B cell (primary cell): ENCODE results near the gene KLHL17. TPM values are rescaled to one million over a fixed set of nuclear protein-coding genes. Genes with fewer than 3 reads are reported as not detected.
"Not testable (repeated sequence)": the region's sequence is repeated elsewhere in the genome, so short reads cannot be mapped to it uniquely, and the experiment has no call there.

Source experiments
- ATAC-seq: fragments of 200-7000 bp; cut with Tn5 transposase; one replicate; pipeline ENCODE4 v1.10.0; 2021; ENCODE audit warnings: low read depth, mild to moderate bottlenecking, moderate number of reproducible peaks, moderate library complexity
- CTCF ChIA-PET: fragments of 350-600 bp; sonication (Branson Sonifier 250); formaldehyde crosslinking; loops from one replicate; lab custom pipeline; 2021; ENCODE audit warnings: antibody characterized with exemption, inconsistent platforms; lab: Charles Lee
- POLR2A ChIA-PET: fragments of 350-600 bp; sonication (Branson Sonifier 250); formaldehyde crosslinking; loops from one replicate; lab custom pipeline; 2021; ENCODE audit warnings: antibody characterized with exemption; lab: Charles Lee
- DNase-seq: peaks from one replicate; pipeline ENCODE4 v3.0.0; 2013
- H2AFZ ChIP-seq: 2 replicates; pipeline ENCODE4 v1.6.1; 2012; ENCODE audit warnings: mild to moderate bottlenecking, low read depth, low read length; ENCODE audit not compliant: insufficient read depth, poor library complexity, severe bottlenecking
- H3K27ac ChIP-seq, 2 donors: 1 replicate in 1 of 2; 2 replicates in 1 of 2; pipeline ENCODE4 v1.5.1; 2012 to 2013; ENCODE audit warnings: low read length in 2 of 2, mild to moderate bottlenecking in 2 of 2, moderate library complexity in 1 of 2
- H3K27me3 ChIP-seq, 4 experiments: fragments of 200-600 bp in 1 of 4; sonication (generic) in 1 of 4; replicated peaks in 1 of 4; 1 replicate in 2 of 4; 2 replicates in 2 of 4; pipeline versions ENCODE4 v1.6.1 to v1.7.0; 2013 to 2016; ENCODE audit warnings: low read length in 3 of 4, mild to moderate bottlenecking in 2 of 4, mixed read lengths in 1 of 4, moderate library complexity in 1 of 4; ENCODE audit not compliant: insufficient read depth in 4 of 4, control insufficient read depth in 3 of 4; ENCODE audit errors: control extremely low read depth in 1 of 4
- H3K36me3 ChIP-seq, 2 experiments: replicated peaks in 1 of 2; 1 replicate in 1 of 2; 2 replicates in 1 of 2; pipeline versions ENCODE4 v1.6.1 to v1.7.1; 2013; ENCODE audit warnings: low read length in 1 of 2; ENCODE audit not compliant: insufficient read depth in 2 of 2, control insufficient read depth in 1 of 2; ENCODE audit errors: control extremely low read depth in 1 of 2, extremely low read depth in 1 of 2
- H3K4me1 ChIP-seq, 2 donors: fragments of 200-600 bp in 1 of 2; sonication (generic) in 1 of 2; 1 replicate in 1 of 2; 2 replicates in 1 of 2; pipeline versions ENCODE4 v1.5.1 to v1.6.1; 2013 to 2017; ENCODE audit warnings: low read length in 2 of 2; ENCODE audit not compliant: control insufficient read depth in 2 of 2, insufficient read depth in 2 of 2
- H3K4me2 ChIP-seq: replicated peaks from 2 replicates; pipeline ENCODE3; 2012; ENCODE audit warnings: mild to moderate bottlenecking, low read depth, low read length; ENCODE audit not compliant: poor library complexity, severe bottlenecking
- H3K4me3 ChIP-seq, 5 experiments: fragments of 200-600 bp in 1 of 5; sonication (generic) in 1 of 5; 1 replicate in 3 of 5; 2 replicates in 2 of 5; pipeline versions ENCODE4 v1.5.1 to v1.7.0; 2011 to 2016; ENCODE audit warnings: low read length in 4 of 5, mild to moderate bottlenecking in 4 of 5, low read depth in 2 of 5, control low read depth in 1 of 5, moderate library complexity in 1 of 5; ENCODE audit not compliant: insufficient read depth in 1 of 5; ENCODE audit errors: control extremely low read depth in 1 of 5, extremely low read depth in 1 of 5
- H3K79me2 ChIP-seq: fragments of 200-600 bp; sonication (generic); one replicate; pipeline ENCODE4 v1.6.0; 2016; ENCODE audit warnings: low read length; ENCODE audit not compliant: control insufficient read depth, insufficient read depth
- H3K9ac ChIP-seq: fragments of 200-600 bp; sonication (generic); 2 replicates; pipeline ENCODE4 v1.6.1; 2017; ENCODE audit warnings: mild to moderate bottlenecking, low read length, moderate library complexity
- H3K9me3 ChIP-seq, 3 donors: one replicate each; pipeline versions ENCODE4 v1.6.1 to v1.7.1; 2013; ENCODE audit warnings: low read length in 2 of 3; ENCODE audit not compliant: control insufficient read depth in 2 of 3, insufficient read depth in 1 of 3; ENCODE audit errors: control extremely low read depth in 1 of 3
- H4K20me1 ChIP-seq: 2 replicates; pipeline ENCODE4 v1.6.0; 2012; ENCODE audit warnings: mild to moderate bottlenecking, low read length; ENCODE audit not compliant: insufficient read depth, control insufficient read depth, poor library complexity, severe bottlenecking
- H3K27ac Mint-ChIP-seq: one replicate; pipeline ENCODE4 v1.8.0; 2021; ENCODE audit warnings: mixed read lengths
- H3K27me3 Mint-ChIP-seq: one replicate; pipeline ENCODE4 v1.8.0; 2021; ENCODE audit warnings: mixed read lengths
- H3K4me1 Mint-ChIP-seq: one replicate; pipeline ENCODE4 v1.8.0; 2021; ENCODE audit warnings: mixed read lengths
- H3K4me3 Mint-ChIP-seq: one replicate; pipeline ENCODE4 v1.8.0; 2021; ENCODE audit warnings: mixed read lengths
- H3K9me3 Mint-ChIP-seq: one replicate; pipeline ENCODE4 v1.8.0; 2022; ENCODE audit warnings: mixed read lengths; ENCODE audit not compliant: insufficient read depth
- EZH2 ChIP-seq: IDR thresholded peaks from 2 replicates; pipeline ENCODE4 v1.6.1; 2012; ENCODE audit warnings: borderline replicate concordance, low read depth, mild to moderate bottlenecking, moderate library complexity, low read length; ENCODE audit not compliant: insufficient read depth, poor library complexity, severe bottlenecking
- WGBS: methylation state at CpG from one replicate; pipeline ENCODE4 v1.1.5; 2013; ENCODE audit warnings: missing lambda C conversion rate; ENCODE audit not compliant: insufficient coverage; 5-methylcytosine and 5-hydroxymethylcytosine counted together
- intact Hi-C: fragments of 100-400 bp; cut with micrococcal nuclease; formaldehyde crosslinking; loops from one replicate; pipeline ENCODE4 v1.10.0; 2022
- polyA plus RNA-seq: library from polyadenylated mRNA; depleted of rRNA; stranded (reverse); fragments of >200 nt; gene quantifications from 2 replicates; pipeline ENCODE4 v1.2.3, GENCODE V29; 2012
- total RNA-seq, 2 donors: library from RNA; stranded (reverse); fragments of 120-200 nt in 1 of 2; gene quantifications; 1 replicate in 1 of 2; 2 replicates in 1 of 2; pipeline versions ENCODE4 v1.2.3 to v1.2.4, GENCODE V29; 2013 to 2022
- TF ChIP-seq, protein P1 (sequence below): fragments of 200-600 bp; IDR thresholded peaks from one replicate; pipeline ENCODE4 v1.8.0; 2022; ENCODE audit warnings: antibody characterized with exemption, mild to moderate bottlenecking

Gene KLHL17
- total and polyA plus RNA-seq, 2 donors (not counting 1 experiment from before 2014, with no cell fraction given), result 30.1 to 57.5 TPM

DNA sequence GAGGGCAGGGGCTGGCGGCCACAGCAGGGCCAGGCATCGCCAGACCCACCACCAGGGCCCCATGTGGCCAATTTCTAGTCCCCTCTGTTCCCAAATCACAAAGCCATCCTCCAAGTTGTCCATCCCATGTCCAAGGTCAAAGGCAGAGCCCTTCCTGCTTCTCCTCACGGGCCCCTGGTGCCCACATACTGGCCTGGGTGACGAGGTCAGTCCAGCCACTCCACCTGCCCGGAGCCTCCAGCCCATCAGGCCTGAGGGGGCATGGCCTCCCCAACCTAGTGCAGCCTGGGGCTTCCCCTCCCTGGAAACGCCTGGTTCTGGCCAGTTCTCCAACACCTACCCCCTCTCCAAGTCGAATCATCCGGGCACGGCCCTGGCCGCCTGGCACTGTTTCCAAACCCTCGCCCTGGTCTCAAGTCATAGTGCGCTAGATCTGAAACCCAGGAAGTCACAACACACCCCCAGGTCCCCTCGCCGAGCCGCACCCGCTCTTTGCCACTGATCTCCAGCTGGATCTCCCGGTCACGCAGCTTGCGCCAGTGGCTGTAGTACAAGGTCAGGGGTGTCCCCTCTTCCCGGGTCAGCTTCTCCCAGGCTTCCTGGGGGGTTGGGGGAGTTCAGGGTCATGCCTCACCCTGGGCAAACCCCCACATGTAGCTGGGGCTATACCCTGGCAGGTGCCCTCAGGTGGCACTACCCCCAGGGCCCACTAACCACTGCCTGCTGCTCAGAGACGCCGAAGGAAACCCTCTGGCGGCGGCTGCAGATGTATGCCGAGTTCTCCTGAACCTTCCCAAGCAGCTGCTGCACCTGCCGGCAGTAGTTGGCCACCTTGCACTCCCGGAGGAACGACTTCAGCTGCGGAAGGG, 14.5 kb upstream of the KLHL17 start:
- POLR2A ChIA-PET, result no interaction called here
- Histone ChIP-seq H3K4me1 (peaks cover 16 to 19% of the 10 kb centered on the region in 2 donors), H3K27ac (no peak overlapping the region), H4K20me1 (peaks cover 35% of the 10 kb centered on the region), H3K27me3 (peaks cover 0 to 18% (median 7%) of the 10 kb centered on the region in 4 experiments), H2AFZ (no peak overlapping the region), H3K9ac (no peak overlapping the region), H3K4me2 (no peak overlapping the region), H3K79me2 (no peaks in the 10 kb centered on the region), H3K36me3 (peaks cover 0 to 54% of the 10 kb centered on the region in 2 experiments), H3K9me3 (no peaks in the 10 kb centered on the region), H3K4me3 (no peak overlapping the region)
- Mint-ChIP-seq H3K4me1 (peaks cover 5% of the 10 kb centered on the region), H3K27me3 (peaks cover 4% of the 10 kb centered on the region), H3K4me3 (no peak overlapping the region), H3K9me3 (no peaks in the 10 kb centered on the region), H3K27ac (no peak overlapping the region)
- ATAC-seq, result no peak
- intact Hi-C loops, result no loop called here
- WGBS, result 96% methylated on average over 23 of the region's 29 CpGs
- no peak for DNase-seq
- TF ChIP-seq, protein P1, sequence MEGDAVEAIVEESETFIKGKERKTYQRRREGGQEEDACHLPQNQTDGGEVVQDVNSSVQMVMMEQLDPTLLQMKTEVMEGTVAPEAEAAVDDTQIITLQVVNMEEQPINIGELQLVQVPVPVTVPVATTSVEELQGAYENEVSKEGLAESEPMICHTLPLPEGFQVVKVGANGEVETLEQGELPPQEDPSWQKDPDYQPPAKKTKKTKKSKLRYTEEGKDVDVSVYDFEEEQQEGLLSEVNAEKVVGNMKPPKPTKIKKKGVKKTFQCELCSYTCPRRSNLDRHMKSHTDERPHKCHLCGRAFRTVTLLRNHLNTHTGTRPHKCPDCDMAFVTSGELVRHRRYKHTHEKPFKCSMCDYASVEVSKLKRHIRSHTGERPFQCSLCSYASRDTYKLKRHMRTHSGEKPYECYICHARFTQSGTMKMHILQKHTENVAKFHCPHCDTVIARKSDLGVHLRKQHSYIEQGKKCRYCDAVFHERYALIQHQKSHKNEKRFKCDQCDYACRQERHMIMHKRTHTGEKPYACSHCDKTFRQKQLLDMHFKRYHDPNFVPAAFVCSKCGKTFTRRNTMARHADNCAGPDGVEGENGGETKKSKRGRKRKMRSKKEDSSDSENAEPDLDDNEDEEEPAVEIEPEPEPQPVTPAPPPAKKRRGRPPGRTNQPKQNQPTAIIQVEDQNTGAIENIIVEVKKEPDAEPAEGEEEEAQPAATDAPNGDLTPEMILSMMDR, result no peak
- no peak for TF ChIP-seq EZH2
- CTCF ChIA-PET, result no interaction called here

DNA sequence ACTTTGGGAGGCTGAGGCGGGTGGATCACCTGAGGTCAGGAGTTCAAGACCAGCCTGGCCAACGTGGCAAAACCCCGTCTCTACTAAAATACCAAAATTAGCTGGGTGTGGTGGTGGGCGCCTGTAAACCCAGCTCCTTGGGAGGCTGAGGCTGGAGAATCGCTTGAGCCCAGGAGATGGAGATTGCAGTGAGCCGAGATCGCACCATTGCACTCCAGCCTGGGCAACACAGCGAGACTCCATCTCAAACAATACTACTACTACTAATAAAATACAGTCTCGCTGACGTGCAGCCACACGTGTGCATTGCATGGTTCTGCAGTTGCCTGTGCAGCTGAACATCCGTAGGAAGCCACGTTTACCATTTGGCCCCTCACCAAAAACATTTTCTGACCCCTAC, 13.6 kb upstream of the KLHL17 start:
- H3K79me2 ChIP-seq, H3K4me2 ChIP-seq, H3K27me3 Mint-ChIP-seq, H3K4me3 ChIP-seq, H3K9me3 Mint-ChIP-seq, H3K4me1 Mint-ChIP-seq, H3K4me3 Mint-ChIP-seq, DNase-seq, intact Hi-C loops, H3K27ac Mint-ChIP-seq, H3K9me3 ChIP-seq, ATAC-seq, H3K27ac ChIP-seq, CTCF ChIA-PET, H3K9ac ChIP-seq, H2AFZ ChIP-seq, POLR2A ChIA-PET: not testable (repeated sequence)
- Histone ChIP-seq H3K4me1 (peaks cover 9 to 12% of the 10 kb centered on the region in 2 donors), H4K20me1 (peaks cover 43% of the 10 kb centered on the region), H3K36me3 (peaks cover 0 to 63% of the 10 kb centered on the region in 2 experiments), H3K27me3 (peaks cover 0 to 11% (median 3%) of the 10 kb centered on the region in 4 experiments)
- whole genome bisulfite sequencing, result 98% methylated on average over 9 of the region's 13 CpGs
